Ishikawa (cell line): ENCODE measurements around the gene UBALD2.

Experiments
- CEBPB ChIP-seq: IDR thresholded peaks from 2 replicates; pipeline ENCODE4 v1.6.1; 2012
- CREB1 ChIP-seq: IDR thresholded peaks from 2 replicates; pipeline ENCODE4 v1.6.1; 2012; ENCODE audit warnings: low read depth
- EGR1 ChIP-seq: IDR thresholded peaks from 2 replicates; pipeline ENCODE4 v1.6.1; 2012
- EP300 ChIP-seq: IDR thresholded peaks from 2 replicates; pipeline ENCODE4 v1.6.1; 2012; ENCODE audit warnings: borderline replicate concordance
- FOXM1 ChIP-seq: IDR thresholded peaks from 2 replicates; pipeline ENCODE4 v1.6.1; 2012; ENCODE audit warnings: low read depth, borderline replicate concordance
- NFIC ChIP-seq: IDR thresholded peaks from 2 replicates; pipeline ENCODE4 v1.6.1; 2012
- RAD21 ChIP-seq: IDR thresholded peaks from 2 replicates; pipeline ENCODE4 v1.6.1; 2012; ENCODE audit warnings: low read depth
- TAF1 ChIP-seq: IDR thresholded peaks from 2 replicates; pipeline ENCODE4 v1.6.1; 2012; ENCODE audit warnings: low read depth, mild to moderate bottlenecking
- TCF12 ChIP-seq: IDR thresholded peaks from 2 replicates; pipeline ENCODE4 v1.6.1; 2012; ENCODE audit warnings: low read depth
- TEAD4 ChIP-seq: IDR thresholded peaks from 2 replicates; pipeline ENCODE4 v1.6.1; 2012
- YY1 ChIP-seq: IDR thresholded peaks from 2 replicates; pipeline ENCODE4 v1.6.1; 2012; ENCODE audit warnings: low read depth
- ZBTB7A ChIP-seq: IDR thresholded peaks from 2 replicates; pipeline ENCODE4 v1.6.1; 2012; ENCODE audit warnings: low read depth
- TF ChIP-seq, protein P1 (sequence below): IDR thresholded peaks from 2 replicates; pipeline ENCODE4 v1.6.1; 2012; ENCODE audit warnings: low read depth, mild to moderate bottlenecking
- TF ChIP-seq, protein P2 (sequence below): IDR thresholded peaks from 2 replicates; pipeline ENCODE4 v1.6.1; 2012
- TF ChIP-seq, protein P3 (sequence below): IDR thresholded peaks from 2 replicates; pipeline ENCODE4 v1.6.1; 2012

The UBALD2 gene

DNA sequence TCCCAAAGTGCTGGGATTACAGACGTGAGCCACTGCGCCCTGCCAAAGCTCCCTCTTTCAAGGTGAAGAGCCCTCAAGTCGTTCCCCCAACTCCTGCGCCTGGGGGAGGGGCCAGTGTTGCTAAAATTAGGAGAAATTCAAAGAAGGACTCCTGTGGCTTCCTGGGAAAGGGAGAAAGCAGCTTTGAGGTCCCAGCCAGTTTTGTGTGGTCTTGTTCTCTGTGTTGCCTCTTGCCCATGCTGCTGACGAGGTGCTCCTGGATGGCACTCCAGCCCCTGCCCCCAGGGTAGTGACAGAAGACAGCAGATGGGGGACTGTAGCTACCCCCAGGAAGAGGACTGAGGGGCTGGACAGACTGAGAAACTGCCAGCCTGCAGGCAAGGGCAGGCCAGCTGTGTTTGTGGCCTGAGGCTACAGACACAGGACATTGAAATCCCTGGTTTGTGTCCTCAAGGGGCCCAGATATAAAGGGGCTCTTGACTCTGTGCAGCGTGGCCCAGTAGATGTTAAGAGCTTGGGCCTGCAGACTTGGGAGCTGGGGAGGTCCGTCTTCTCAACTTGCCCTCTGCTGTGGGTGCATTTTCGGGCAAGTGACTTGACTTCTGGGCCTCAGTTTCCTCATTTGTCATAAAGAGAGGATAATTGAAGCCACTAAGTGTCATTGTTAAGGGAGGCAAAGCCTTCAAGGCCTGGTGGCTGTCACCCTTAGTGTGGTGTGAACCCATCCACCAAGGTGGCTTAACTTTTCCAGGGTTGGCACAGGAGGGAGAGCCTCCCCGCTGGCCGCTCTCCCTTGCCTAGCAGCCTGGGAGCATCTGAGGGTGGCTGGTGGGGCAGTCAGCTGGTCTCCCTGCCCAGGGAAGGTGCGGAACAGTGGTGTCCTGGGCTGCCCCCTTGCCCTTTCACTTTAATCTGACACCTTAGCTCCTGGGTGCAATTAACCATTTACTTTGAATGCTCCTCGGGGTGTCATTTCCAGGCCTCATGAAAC, 4.1 kb downstream of the UBALD2 start:
- no peak for TF ChIP-seq RAD21
- TF ChIP-seq EGR1, result no peak
- no peak for TF ChIP-seq CREB1
- TF ChIP-seq NFIC, result no peak
- TF ChIP-seq CEBPB, result no peak
- TF ChIP-seq YY1, result no peak
- TF ChIP-seq EP300, result no peak
- no peak for TF ChIP-seq TAF1
- TF ChIP-seq, protein P1, sequence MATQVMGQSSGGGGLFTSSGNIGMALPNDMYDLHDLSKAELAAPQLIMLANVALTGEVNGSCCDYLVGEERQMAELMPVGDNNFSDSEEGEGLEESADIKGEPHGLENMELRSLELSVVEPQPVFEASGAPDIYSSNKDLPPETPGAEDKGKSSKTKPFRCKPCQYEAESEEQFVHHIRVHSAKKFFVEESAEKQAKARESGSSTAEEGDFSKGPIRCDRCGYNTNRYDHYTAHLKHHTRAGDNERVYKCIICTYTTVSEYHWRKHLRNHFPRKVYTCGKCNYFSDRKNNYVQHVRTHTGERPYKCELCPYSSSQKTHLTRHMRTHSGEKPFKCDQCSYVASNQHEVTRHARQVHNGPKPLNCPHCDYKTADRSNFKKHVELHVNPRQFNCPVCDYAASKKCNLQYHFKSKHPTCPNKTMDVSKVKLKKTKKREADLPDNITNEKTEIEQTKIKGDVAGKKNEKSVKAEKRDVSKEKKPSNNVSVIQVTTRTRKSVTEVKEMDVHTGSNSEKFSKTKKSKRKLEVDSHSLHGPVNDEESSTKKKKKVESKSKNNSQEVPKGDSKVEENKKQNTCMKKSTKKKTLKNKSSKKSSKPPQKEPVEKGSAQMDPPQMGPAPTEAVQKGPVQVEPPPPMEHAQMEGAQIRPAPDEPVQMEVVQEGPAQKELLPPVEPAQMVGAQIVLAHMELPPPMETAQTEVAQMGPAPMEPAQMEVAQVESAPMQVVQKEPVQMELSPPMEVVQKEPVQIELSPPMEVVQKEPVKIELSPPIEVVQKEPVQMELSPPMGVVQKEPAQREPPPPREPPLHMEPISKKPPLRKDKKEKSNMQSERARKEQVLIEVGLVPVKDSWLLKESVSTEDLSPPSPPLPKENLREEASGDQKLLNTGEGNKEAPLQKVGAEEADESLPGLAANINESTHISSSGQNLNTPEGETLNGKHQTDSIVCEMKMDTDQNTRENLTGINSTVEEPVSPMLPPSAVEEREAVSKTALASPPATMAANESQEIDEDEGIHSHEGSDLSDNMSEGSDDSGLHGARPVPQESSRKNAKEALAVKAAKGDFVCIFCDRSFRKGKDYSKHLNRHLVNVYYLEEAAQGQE, result no peak
- TF ChIP-seq, protein P2, sequence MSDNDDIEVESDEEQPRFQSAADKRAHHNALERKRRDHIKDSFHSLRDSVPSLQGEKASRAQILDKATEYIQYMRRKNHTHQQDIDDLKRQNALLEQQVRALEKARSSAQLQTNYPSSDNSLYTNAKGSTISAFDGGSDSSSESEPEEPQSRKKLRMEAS, result no peak
- no peak for TF ChIP-seq ZBTB7A
- TF ChIP-seq TEAD4, result no peak
- TF ChIP-seq FOXM1, result no peak
- no peak for TF ChIP-seq TCF12
- TF ChIP-seq, protein P3, sequence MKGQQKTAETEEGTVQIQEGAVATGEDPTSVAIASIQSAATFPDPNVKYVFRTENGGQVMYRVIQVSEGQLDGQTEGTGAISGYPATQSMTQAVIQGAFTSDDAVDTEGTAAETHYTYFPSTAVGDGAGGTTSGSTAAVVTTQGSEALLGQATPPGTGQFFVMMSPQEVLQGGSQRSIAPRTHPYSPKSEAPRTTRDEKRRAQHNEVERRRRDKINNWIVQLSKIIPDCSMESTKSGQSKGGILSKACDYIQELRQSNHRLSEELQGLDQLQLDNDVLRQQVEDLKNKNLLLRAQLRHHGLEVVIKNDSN, result no peak

- no peak for TF ChIP-seq TAF1
- TF ChIP-seq, protein P3, result no peak
- TF ChIP-seq YY1, result no peak
- TF ChIP-seq EP300, result no peak
- TF ChIP-seq, protein P1, result no peak
- TF ChIP-seq RAD21, result no peak
- TF ChIP-seq NFIC, result no peak
Measured at GRCh38 chr17:76270127-76270592, 5.0 kb downstream of the UBALD2 start.

DNA sequence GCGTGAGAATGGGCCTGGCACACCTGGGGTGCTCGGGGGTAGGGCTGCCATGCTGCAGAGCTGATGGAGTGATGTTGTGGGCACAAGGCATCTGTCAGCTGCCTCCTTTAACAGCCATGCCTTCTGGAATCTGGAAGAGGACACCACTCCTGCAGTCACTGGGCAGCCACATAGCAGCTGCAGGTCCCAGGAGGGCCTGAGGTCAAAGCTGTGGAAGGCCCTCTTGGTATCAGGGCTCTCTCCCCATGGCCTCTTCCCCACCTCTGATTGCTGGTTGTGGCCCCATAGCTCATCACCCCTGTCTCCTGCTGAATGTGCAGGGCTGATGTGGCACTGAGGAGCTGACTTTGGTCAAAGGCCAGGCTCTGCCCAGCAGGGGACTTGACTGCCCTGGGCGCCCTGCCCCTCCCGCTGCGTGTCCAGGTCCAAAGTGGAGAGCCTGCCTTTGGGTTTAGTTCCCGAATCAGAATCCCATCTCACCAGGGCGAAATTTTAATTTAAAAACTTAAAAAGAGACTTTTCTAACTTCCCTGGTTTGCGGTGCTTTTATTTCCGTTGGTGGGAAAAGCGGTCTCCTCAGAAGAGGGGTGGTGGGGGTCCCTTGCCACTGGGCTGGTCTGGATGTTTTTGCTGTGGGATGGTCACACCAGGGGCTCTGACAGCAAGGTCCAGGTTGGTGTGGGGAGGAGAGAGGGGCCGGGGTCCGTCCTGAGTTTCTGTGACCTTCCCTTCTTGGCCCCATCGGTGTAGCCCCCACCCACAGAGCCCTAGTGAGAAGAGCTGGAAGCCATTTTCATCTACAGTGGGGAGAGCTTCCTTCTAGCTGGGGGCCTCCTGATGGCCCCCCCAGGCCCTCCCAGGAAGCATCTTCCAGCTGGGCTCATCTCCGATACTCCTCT, 5.9 kb downstream of the UBALD2 start:
- TF ChIP-seq YY1 (no peak), ZBTB7A (no peak), TEAD4 (no peak), EP300 (no peak), TCF12 (no peak), EGR1 (no peak), FOXM1 (no peak), TAF1 (no peak), RAD21 (no peak), CEBPB (no peak), NFIC (no peak), CREB1 (no peak)
- TF ChIP-seq, protein P2, result no peak
- TF ChIP-seq, protein P1, result no peak
- TF ChIP-seq, protein P3, result no peak
